Sigmoid colon (tissue), 7 donors: ENCODE data around the gene RNF19B. TPM values are rescaled to one million over a fixed set of nuclear protein-coding genes. Genes with fewer than 3 reads are reported as not detected.

ENCODE experiments used
- DNase-seq: peaks from one replicate; pipeline ENCODE4 v3.0.0-alpha.2; 2019
- H3K27ac ChIP-seq, 4 donors: fragments of 200-600 bp; sonication (generic); one replicate each; pipeline ENCODE4 v1.5.1; 2016 to 2019; ENCODE audit warnings: mild to moderate bottlenecking in 1 of 4
- H3K27me3 ChIP-seq, 3 donors: fragments of 200-600 bp; sonication (generic); one replicate each; pipeline ENCODE4 v1.5.1; 2019; ENCODE audit warnings: mild to moderate bottlenecking in 1 of 3
- H3K36me3 ChIP-seq, 4 donors: fragments of 200-600 bp; sonication (generic); one replicate each; pipeline ENCODE4 v1.5.1; 2016 to 2019
- H3K4me1 ChIP-seq, 4 donors: fragments of 200-600 bp; sonication (generic); one replicate each; pipeline ENCODE4 v1.5.1; 2017 to 2019
- H3K4me3 ChIP-seq, 4 donors: fragments of 200-600 bp; sonication (generic); one replicate each; pipeline ENCODE4 v1.5.1; 2017 to 2019; ENCODE audit warnings: mild to moderate bottlenecking in 2 of 4, moderate library complexity in 1 of 4
- H3K9me3 ChIP-seq, 4 donors: fragments of 200-600 bp in 3 of 4; sonication (generic) in 3 of 4; one replicate each; pipeline versions ENCODE4 v1.5.1 to v1.6.1; 2013 to 2019
- EP300 ChIP-seq, 4 donors: sonication (generic); formaldehyde crosslinking; IDR thresholded peaks; one replicate each; pipeline ENCODE4 v1.6.1; 2017; ENCODE audit warnings: antibody characterized with exemption in 4 of 4
- POLR2A ChIP-seq, 2 donors: fragments of 450-650 bp; IDR thresholded peaks; one replicate each; pipeline ENCODE4 v1.6.1; 2016; ENCODE audit warnings: antibody characterized with exemption in 2 of 2, mild to moderate bottlenecking in 2 of 2, moderate library complexity in 2 of 2
- POLR2AphosphoS5 ChIP-seq, 4 donors: sonication (generic); formaldehyde crosslinking; IDR thresholded peaks; one replicate each; pipeline ENCODE4 v1.6.1; 2017; ENCODE audit warnings: antibody characterized with exemption in 4 of 4
- WGBS, 2 donors: extraction: QIAGEN DNeasy Blood & Tissue Kit; methylation state at CpG; one replicate each; pipeline ENCODE4 v1.1.7; 2013; 5-methylcytosine and 5-hydroxymethylcytosine counted together
- intact Hi-C: fragments of 100-400 bp; cut with DNase I; formaldehyde crosslinking; loops from one replicate; pipeline ENCODE4 v1.15.1; 2023
- polyA plus RNA-seq, 3 donors: library from polyadenylated mRNA; stranded (reverse); fragments of 200-250 nt; gene quantifications; one replicate each; pipeline ENCODE4 v1.2.3, GENCODE V29; 2013
- total RNA-seq, 4 donors: library from RNA; depleted of rRNA; stranded (reverse); fragments of >200 nt; gene quantifications; one replicate each; pipeline ENCODE4 v1.1.0, GENCODE V29; 2016
- TF ChIP-seq, protein P1 (sequence below), 4 experiments: fragments of 450-650 bp in 3 of 4; fragments of 200-600 bp in 1 of 4; IDR thresholded peaks; one replicate each; pipeline ENCODE4 v1.5.1; 2016 to 2019; ENCODE audit warnings: antibody characterized with exemption in 4 of 4, mild to moderate bottlenecking in 3 of 4, moderate library complexity in 2 of 4
- donor health status: healthy with polysubstance abuse.
- donor health status: Bipolar disorder and iron deficiency.
- donor health status: healthy.

Gene RNF19B
- total and polyA plus RNA-seq, 7 donors: 14.5 to 50.7 (median 28.9) TPM

DNA sequence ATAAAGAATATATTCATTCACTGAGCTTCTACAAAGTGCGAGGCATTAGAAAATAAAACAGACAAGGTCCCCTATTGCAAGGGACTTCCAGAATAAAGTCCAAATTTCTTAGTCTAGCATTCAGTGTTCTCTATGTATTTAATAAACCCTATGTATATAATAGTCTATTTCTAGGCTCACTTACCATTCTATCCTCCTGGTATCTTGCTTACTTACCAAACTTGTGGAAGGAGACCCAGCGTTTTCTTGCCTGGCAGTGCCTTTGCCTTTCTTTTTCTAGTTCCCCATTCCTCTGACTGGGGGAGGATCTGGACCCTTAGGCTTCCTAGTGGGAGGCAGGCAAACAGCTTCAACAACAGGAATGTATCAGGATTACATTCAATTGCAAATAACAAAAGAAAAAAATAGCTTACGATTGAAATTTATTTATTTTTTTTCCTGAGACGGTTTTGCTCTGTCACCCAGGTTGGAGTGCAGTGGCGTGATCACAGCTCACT is 690 bp upstream of the RNF19B start:
- intact Hi-C loops: loop anchor here (5.0 kb wide), 1 partner anchor 42 kb away; no protein-coding TSS in a partner anchor
- no peak for DNase-seq
- peaks cover 0 to 34% (median 30%) of the 10 kb centered on the region in 4 donors for H3K4me1 ChIP-seq
- 81 to 86% methylated on average over 5 of the region's 5 CpGs for WGBS, 2 donors
- H3K4me3 ChIP-seq: peak overlapping the region in 3 of 4 donors; percentile 73 to 92 (median 91)
- peak overlapping the region; percentile 95 to 99 (median 96) for H3K27ac ChIP-seq
- H3K9me3 ChIP-seq: no peaks in the 10 kb centered on the region
- H3K27me3 ChIP-seq: no peaks in the 10 kb centered on the region
- TF ChIP-seq EP300 (IDR thresholded peaks at IDR 0.05): no peak
- TF ChIP-seq, protein P1, sequence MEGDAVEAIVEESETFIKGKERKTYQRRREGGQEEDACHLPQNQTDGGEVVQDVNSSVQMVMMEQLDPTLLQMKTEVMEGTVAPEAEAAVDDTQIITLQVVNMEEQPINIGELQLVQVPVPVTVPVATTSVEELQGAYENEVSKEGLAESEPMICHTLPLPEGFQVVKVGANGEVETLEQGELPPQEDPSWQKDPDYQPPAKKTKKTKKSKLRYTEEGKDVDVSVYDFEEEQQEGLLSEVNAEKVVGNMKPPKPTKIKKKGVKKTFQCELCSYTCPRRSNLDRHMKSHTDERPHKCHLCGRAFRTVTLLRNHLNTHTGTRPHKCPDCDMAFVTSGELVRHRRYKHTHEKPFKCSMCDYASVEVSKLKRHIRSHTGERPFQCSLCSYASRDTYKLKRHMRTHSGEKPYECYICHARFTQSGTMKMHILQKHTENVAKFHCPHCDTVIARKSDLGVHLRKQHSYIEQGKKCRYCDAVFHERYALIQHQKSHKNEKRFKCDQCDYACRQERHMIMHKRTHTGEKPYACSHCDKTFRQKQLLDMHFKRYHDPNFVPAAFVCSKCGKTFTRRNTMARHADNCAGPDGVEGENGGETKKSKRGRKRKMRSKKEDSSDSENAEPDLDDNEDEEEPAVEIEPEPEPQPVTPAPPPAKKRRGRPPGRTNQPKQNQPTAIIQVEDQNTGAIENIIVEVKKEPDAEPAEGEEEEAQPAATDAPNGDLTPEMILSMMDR (IDR thresholded peaks at IDR 0.05): no peak
- TF ChIP-seq POLR2AphosphoS5 (IDR thresholded peaks at IDR 0.05): no peak
- TF ChIP-seq POLR2A (IDR thresholded peaks at IDR 0.05): no peak
- H3K36me3 ChIP-seq: no peaks in the 10 kb centered on the region

DNA sequence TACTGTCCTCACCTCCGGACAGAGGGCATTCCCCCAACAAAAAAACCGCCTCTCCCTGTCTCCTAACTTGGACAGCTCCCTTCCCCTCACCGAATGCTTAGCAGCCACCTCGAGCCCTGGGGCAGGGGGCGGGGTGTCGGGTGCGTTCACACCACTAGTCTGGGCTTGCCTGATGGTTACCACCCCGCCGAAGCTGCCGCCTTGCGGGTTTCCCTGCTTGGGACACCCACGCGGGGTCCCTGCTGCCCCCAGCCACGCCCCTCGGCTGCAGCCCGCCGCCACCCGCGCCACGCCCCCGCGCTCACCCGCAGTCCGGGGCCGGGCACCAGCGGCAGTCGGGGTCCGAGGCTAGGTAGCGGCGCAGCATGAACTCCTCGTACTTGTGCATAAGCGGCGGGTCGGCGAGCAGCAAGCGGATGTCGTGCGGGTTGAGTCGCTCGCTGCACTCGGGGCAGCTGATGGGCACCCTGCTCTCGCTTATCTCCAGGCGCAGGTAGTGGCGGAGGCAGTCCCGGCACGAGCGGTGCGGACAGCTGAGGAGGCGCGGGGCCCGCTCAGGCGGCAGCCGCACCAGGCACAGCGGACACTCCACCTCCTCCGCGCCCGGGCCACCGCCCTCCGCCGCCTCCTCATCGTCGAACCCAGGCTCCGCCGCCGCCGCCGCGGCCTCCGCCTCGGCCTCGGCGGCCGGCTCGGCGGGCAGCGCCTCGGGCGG is 706 bp downstream of the RNF19B start:
- intact Hi-C loops: loop anchor here (5.0 kb wide), 1 partner anchor 62 kb away; the partner anchor contains the start of gene TMEM54

DNA sequence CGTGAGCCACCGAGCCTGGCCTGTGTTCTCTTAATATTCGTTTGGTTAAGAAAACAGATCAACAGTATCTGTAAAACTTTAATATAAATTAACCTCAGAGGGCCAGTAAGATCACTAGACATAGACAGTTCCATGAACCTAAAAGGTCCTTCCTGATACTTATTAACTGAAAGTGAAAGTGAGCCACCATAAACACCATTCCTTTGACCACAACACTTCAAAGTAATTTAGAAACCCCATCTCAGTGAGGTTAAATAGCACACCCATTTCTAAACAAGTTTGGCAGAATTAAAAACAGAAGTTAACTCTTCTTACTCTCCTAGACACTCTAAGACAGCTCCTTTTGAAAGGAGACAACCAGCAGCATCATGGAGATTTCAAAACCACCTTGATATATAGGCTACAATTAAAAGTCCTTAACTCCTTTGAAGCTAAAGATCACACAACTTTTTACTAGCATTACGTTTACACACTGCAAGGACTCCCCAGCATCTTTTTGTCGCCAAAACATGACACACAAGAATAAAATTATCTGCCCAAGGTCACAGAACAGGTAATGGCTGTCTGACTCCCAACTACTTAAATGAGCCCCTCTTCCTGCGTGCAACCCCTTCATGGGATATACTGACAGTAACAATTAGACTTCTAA is 2.2 kb downstream of the RNF19B start:
- Histone ChIP-seq H3K27me3 (no peaks in the 10 kb centered on the region), H3K4me1 (peaks cover 0 to 41% (median 34%) of the 10 kb centered on the region in 4 donors), H3K9me3 (no peaks in the 10 kb centered on the region), H3K36me3 (no peaks in the 10 kb centered on the region), H3K27ac (peak overlapping the region; percentile 18 to 99 (median 96)), H3K4me3 (peak overlapping the region; percentile 73 to 92 (median 90))
- intact Hi-C loops: loop anchor here (5.0 kb wide), 1 partner anchor 60 kb away; the partner anchor contains the start of gene TMEM54
- DNase-seq: no peak
- TF ChIP-seq, protein P1 (IDR thresholded peaks at IDR 0.05): no peak
- peak in 1 of 4 donors; percentile 24 for TF ChIP-seq POLR2AphosphoS5 (IDR thresholded peaks at IDR 0.05)
- WGBS, 2 donors: 12 to 33% methylated on average over 6 of the region's 6 CpGs

More for the DNA sequence above, 706 bp downstream of the RNF19B start:
- Histone ChIP-seq H3K9me3 (no peaks in the 10 kb centered on the region), H3K4me3 (peak overlapping the region; percentile 73 to 92 (median 90)), H3K27me3 (no peaks in the 10 kb centered on the region), H3K36me3 (no peaks in the 10 kb centered on the region), H3K4me1 (peaks cover 0 to 39% (median 34%) of the 10 kb centered on the region in 4 donors), H3K27ac (peak overlapping the region; percentile 95 to 99 (median 96))
- no peak for TF ChIP-seq EP300 (IDR thresholded peaks at IDR 0.05)
- no peak for TF ChIP-seq POLR2A (IDR thresholded peaks at IDR 0.05)
- peak in 1 of 4 donors; percentile 46 for TF ChIP-seq POLR2AphosphoS5 (IDR thresholded peaks at IDR 0.05)
- TF ChIP-seq, protein P1 (IDR thresholded peaks at IDR 0.05): no peak
- WGBS, 2 donors: 0% methylated on average over 78 of the region's 78 CpGs
- peak; percentile 84 for DNase-seq

DNA sequence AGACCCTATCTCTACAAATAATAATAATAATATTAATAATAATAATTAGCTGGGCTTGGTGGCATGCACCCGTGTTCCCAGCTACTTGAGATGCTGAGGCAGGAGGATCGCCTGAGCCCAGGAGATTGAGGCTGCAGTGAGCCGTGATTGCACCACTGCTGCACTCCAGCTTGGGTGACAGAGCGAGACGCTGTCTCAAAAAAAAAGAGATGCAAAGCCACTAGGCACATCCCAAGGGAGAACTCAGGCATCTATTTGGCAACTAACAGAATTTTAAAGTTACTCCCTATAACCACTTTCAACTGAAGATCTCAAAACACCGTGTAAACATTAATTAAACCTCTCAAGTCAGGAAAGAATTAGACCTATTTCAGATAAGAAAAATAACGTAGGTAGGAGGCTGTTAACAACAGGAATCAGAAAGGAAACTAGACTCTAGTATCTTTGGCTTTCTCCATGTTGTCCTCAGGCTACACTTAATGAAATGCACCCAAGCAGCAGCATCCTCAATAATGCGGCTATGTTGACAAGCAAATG is 3.7 kb downstream of the RNF19B start:
- no peak for DNase-seq
- no peaks in the 10 kb centered on the region for H3K36me3 ChIP-seq
- intact Hi-C loops: loop anchor here (5.0 kb wide), 1 partner anchor 59 kb away; the partner anchor contains the start of gene TMEM54
- no peak for TF ChIP-seq EP300 (IDR thresholded peaks at IDR 0.05)
- TF ChIP-seq POLR2A (IDR thresholded peaks at IDR 0.05): no peak
- TF ChIP-seq POLR2AphosphoS5 (IDR thresholded peaks at IDR 0.05): no peak
- TF ChIP-seq, protein P1 (IDR thresholded peaks at IDR 0.05): no peak
- peak overlapping the region in 1 of 4 donors; percentile 36 for H3K27ac ChIP-seq
- 65 to 71% methylated on average over 8 of the region's 8 CpGs for WGBS, 2 donors
- H3K4me3 ChIP-seq: no peak overlapping the region
- H3K9me3 ChIP-seq: no peaks in the 10 kb centered on the region
- H3K4me1 ChIP-seq: peaks cover 0 to 41% (median 34%) of the 10 kb centered on the region in 4 donors
- no peaks in the 10 kb centered on the region for H3K27me3 ChIP-seq
